Lung (tissue), 12 donors: ENCODE measurements around the gene PRKCE. TPM values are rescaled to one million over a fixed set of nuclear protein-coding genes. Genes with fewer than 3 reads are reported as not detected.

ENCODE experiments used
- ATAC-seq: fragments of 200-7000 bp; cut with Tn5 transposase; one replicate; pipeline ENCODE4 v1.9.1; 2020; ENCODE audit warnings: moderate number of reproducible peaks; ENCODE audit not compliant: insufficient read depth, low FRiP score
- DNase-seq, 3 donors: peaks; one replicate each; pipeline ENCODE4 v3.0.0-alpha.2; 2013 to 2017
- H3K27ac ChIP-seq, 2 donors: one replicate each; pipeline ENCODE4 v1.5.1; 2013; ENCODE audit warnings: mild to moderate bottlenecking in 2 of 2, moderate library complexity in 2 of 2, control low read depth in 1 of 2, inconsistent platforms in 1 of 2, low read depth in 1 of 2, low read length in 1 of 2
- H3K27me3 ChIP-seq, 3 donors: one replicate each; pipeline ENCODE4 v1.5.1; 2013; ENCODE audit warnings: low read length in 2 of 3; ENCODE audit not compliant: control insufficient read depth in 3 of 3, insufficient read depth in 3 of 3
- H3K36me3 ChIP-seq, 4 donors: one replicate each; pipeline ENCODE4 v1.5.1; 2013; ENCODE audit warnings: low read length in 4 of 4, mild to moderate bottlenecking in 1 of 4, moderate library complexity in 1 of 4; ENCODE audit not compliant: control insufficient read depth in 4 of 4, insufficient read depth in 4 of 4
- H3K4me1 ChIP-seq, 5 donors: one replicate each; pipeline ENCODE4 v1.5.1; 2013; ENCODE audit warnings: low read length in 5 of 5, mild to moderate bottlenecking in 2 of 5, moderate library complexity in 1 of 5; ENCODE audit not compliant: control insufficient read depth in 5 of 5, insufficient read depth in 5 of 5
- H3K4me3 ChIP-seq: one replicate; pipeline ENCODE4 v1.5.1; 2013; ENCODE audit warnings: mild to moderate bottlenecking, control low read depth, moderate library complexity
- H3K9ac ChIP-seq, 2 donors: one replicate each; pipeline ENCODE4 v1.5.1; 2013; ENCODE audit warnings: low read length in 2 of 2, control low read depth in 1 of 2; ENCODE audit not compliant: insufficient read depth in 1 of 2
- H3K9me3 ChIP-seq, 4 donors: one replicate each; pipeline ENCODE4 v1.5.1; 2013; ENCODE audit warnings: low read length in 3 of 4, mild to moderate bottlenecking in 1 of 4, moderate library complexity in 1 of 4; ENCODE audit not compliant: control insufficient read depth in 4 of 4, insufficient read depth in 3 of 4
- WGBS, 2 donors: extraction: QIAGEN DNeasy Blood & Tissue Kit; methylation state at CpG; one replicate each; pipeline ENCODE4 v1.1.7; 2013; 5-methylcytosine and 5-hydroxymethylcytosine counted together
- polyA plus RNA-seq, 2 donors: library from polyadenylated mRNA; stranded (reverse); fragments of 200-250 nt; gene quantifications; one replicate each; pipeline ENCODE4 v1.2.1, GENCODE V29; 2013
- total RNA-seq, 2 donors: library from RNA; depleted of rRNA in 1 of 2; stranded (reverse); fragments of >200 nt in 1 of 2; gene quantifications; one replicate each; pipeline ENCODE4 v1.2.1, GENCODE V29; 2014 to 2021
- TF ChIP-seq, protein P1 (sequence below): IDR thresholded peaks from 2 replicates; pipeline ENCODE4 v1.5.1; 2012; ENCODE audit warnings: mild to moderate bottlenecking; ENCODE audit errors: control extremely low read depth, extremely low read depth
- donor health status: control.
- donor health status: control.
- donor health status: Bipolar disorder and iron deficiency.
- donor health status: healthy.
- donor health status: DM: yes; HTN: yes; CAD: no.

The PRKCE gene
- total and polyA plus RNA-seq, 4 donors = 12.5 to 82.2 (median 32.1) TPM

DNA sequence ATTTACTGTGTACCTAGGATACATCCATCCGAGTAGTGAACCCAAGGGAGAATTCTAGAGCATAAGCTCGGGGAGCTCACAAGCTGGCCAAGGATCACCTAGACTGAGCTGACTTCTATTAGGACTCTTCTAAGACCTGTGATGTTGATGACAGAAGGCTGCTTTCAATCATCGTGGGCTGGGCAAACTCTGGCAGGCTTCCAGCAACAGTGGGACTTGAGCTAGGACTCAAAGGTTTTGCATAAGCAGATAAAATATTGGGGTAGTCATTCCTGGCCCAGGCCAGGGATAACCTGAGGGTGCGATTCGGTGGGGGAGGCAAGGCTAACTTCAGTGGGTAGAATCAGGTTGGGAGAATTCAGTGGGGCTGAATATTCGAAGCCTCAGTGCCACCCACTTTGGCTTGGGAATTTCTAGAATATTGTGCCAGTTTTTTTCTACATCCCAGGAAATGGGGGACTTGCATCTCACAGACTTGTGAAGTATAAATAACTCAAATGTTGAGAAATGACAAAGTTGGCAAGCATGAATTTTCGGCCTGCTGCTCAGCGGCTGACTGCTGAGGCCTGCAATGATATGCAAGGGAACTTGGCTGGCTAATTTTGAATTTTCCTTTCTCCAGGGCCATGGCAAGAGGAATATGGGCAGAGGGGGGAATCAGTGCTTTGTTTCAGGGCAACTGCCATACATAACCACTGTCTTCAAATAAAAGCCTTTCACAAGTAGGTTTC, 274.3 kb downstream of the PRKCE start:
- H3K9me3 ChIP-seq = no peaks in the 10 kb centered on the region
- no peak for ATAC-seq
- no peak overlapping the region for H3K4me3 ChIP-seq
- TF ChIP-seq, protein P1, sequence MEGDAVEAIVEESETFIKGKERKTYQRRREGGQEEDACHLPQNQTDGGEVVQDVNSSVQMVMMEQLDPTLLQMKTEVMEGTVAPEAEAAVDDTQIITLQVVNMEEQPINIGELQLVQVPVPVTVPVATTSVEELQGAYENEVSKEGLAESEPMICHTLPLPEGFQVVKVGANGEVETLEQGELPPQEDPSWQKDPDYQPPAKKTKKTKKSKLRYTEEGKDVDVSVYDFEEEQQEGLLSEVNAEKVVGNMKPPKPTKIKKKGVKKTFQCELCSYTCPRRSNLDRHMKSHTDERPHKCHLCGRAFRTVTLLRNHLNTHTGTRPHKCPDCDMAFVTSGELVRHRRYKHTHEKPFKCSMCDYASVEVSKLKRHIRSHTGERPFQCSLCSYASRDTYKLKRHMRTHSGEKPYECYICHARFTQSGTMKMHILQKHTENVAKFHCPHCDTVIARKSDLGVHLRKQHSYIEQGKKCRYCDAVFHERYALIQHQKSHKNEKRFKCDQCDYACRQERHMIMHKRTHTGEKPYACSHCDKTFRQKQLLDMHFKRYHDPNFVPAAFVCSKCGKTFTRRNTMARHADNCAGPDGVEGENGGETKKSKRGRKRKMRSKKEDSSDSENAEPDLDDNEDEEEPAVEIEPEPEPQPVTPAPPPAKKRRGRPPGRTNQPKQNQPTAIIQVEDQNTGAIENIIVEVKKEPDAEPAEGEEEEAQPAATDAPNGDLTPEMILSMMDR = no peak
- H3K27me3 ChIP-seq = no peaks in the 10 kb centered on the region
- peaks cover 14 to 71% (median 26%) of the 10 kb centered on the region in 5 donors for H3K4me1 ChIP-seq
- H3K9ac ChIP-seq = no peak overlapping the region
- WGBS, 2 donors = 70 to 82% methylated on average over 8 of the region's 8 CpGs
- no peaks in the 10 kb centered on the region for H3K36me3 ChIP-seq
- H3K27ac ChIP-seq = peak overlapping the region; percentile 28 to 39
- DNase-seq = peak; percentile 37 to 90 (median 82)

DNA sequence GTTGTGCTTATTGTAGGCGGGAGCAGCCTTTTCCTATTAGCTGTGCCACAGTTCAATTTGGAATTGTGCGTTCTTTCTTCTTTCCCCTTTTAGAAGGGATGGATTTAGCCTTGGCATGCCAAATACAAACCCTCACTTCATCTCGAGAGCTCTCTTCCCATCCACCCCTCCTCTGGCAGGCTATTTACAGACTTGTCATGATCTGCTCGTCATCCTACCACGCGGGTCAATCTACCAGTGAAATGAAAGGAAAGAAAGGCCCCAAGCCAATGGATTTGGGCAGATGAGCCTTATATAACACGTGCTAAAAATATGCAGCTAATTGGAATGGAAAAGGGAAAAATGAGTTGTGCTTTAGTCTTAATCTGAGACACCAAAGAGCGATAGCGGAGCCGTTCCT, 277.5 kb downstream of the PRKCE start:
- peak overlapping the region in 1 of 2 donors; percentile 68 for H3K27ac ChIP-seq
- no peak overlapping the region for H3K9ac ChIP-seq
- TF ChIP-seq, protein P1 = no peak
- 83 to 85% methylated on average over 10 of the region's 10 CpGs for WGBS, 2 donors
- DNase-seq = peak; percentile 81 to 97 (median 94)
- peaks cover 8 to 49% (median 29%) of the 10 kb centered on the region in 5 donors for H3K4me1 ChIP-seq
- no peak overlapping the region for H3K4me3 ChIP-seq
- no peaks in the 10 kb centered on the region for H3K27me3 ChIP-seq
- no peaks in the 10 kb centered on the region for H3K9me3 ChIP-seq
- no peak for ATAC-seq
- no peaks in the 10 kb centered on the region for H3K36me3 ChIP-seq

DNA sequence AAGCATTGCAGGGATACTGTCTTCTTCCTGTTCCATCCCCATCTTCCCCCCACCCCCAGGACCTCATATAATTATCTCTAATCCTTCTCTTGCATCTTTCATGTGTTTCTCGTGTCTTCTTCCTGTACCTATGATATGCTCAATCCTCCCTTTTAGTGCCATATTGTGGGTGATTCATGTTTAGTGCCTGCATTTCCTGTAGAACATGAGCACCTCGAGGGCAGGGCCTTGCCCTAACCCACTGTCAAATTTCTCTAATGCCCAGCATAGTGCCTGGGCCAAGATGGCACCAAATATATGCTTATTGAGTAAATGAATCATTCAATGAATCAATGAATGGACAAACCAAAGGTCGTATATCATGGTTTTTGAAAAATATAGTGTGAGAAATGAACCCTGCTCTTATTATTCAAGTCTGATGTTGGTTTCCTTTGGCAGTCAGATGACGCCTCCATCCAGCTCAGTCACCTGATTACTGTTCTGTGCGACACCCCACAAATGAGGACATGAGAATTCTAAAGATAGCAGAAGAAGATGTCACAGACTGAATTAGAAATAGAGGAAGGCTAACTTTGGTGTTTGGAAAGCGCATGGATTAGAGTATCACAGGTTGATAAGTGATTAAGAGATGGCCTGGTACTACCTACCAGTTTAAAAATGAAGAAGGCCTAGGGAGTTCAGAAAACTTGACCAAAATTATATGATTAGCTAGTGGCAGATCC, 278.4 kb downstream of the PRKCE start:
- no peak for ATAC-seq
- DNase-seq = no peak
- 81 to 84% methylated on average over 6 of the region's 6 CpGs for WGBS, 2 donors
- no peak overlapping the region for H3K9ac ChIP-seq
- peak overlapping the region; percentile 68 to 74 for H3K27ac ChIP-seq
- H3K4me3 ChIP-seq = no peak overlapping the region
- H3K36me3 ChIP-seq = no peaks in the 10 kb centered on the region
- TF ChIP-seq, protein P1 = no peak
- no peaks in the 10 kb centered on the region for H3K9me3 ChIP-seq
- peaks cover 3 to 40% (median 26%) of the 10 kb centered on the region in 5 donors for H3K4me1 ChIP-seq
- no peaks in the 10 kb centered on the region for H3K27me3 ChIP-seq
